Bronchial epithelial cell (primary cell): ENCODE results near the gene RPTN. TPM values are rescaled to one million over a fixed set of nuclear protein-coding genes. Genes with fewer than 3 reads are reported as not detected.

Source experiments
- DNase-seq: peaks from one replicate; pipeline ENCODE4 v3.0.0-alpha.2; 2010; ENCODE audit warnings: low read depth
- FAIRE-seq: peaks from 2 replicates; lab custom pipeline; 2011; peaks lifted over from hg19 to GRCh38; lab: Jason Lieb, UNC
- H3K27me3 ChIP-seq: 2 replicates; pipeline ENCODE4 v1.5.1; 2011; ENCODE audit warnings: low read length; ENCODE audit not compliant: control insufficient read depth, insufficient read depth
- H3K36me3 ChIP-seq: 2 replicates; pipeline ENCODE4 v1.5.1; 2011; ENCODE audit warnings: low read length; ENCODE audit not compliant: control insufficient read depth, insufficient read depth
- H3K4me3 ChIP-seq: 2 replicates; pipeline ENCODE4 v1.5.1; 2011; ENCODE audit warnings: mild to moderate bottlenecking, low read depth, low read length, control low read depth
- total RNA-seq: library from RNA; depleted of rRNA; stranded (reverse); fragments of >200 nt; gene quantifications from 2 replicates; pipeline ENCODE4 v1.2.1, GENCODE V29; 2014
- TF ChIP-seq, protein P1 (sequence below): IDR thresholded peaks from 2 replicates; pipeline ENCODE4 v1.5.1; 2011; ENCODE audit warnings: mild to moderate bottlenecking, moderate library complexity, low read length, control low read depth, inconsistent platforms; ENCODE audit not compliant: insufficient read depth, severe bottlenecking

Gene RPTN
- total RNA-seq, 1 donor from 2014 or later, result 0.53 TPM

DNA sequence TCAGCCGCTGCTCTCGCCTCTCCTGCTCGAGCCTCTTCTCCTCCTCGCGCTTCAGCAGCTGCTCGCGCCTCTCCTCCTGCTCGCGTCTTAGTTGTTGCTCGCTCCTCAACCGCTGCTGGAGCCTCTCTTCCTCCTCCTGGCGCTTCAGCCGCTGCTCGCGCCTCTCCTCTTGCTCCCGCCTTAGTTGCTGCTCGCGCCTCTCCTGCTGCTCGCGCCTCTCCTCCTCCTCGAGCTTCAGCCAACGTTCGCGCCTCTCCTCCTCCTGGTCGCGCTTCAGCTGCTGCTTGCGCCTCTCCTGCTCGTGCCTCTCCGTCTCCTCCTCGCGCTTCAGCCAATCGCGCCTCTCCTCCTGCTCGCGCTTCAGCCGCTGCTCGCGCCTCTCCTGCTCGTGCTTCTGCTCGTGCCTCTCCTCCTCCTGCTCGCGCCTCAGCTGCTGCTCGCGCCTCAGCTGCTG, 47.5 kb downstream of the RPTN start:
- Histone ChIP-seq H3K36me3 (no peaks in the 10 kb centered on the region), H3K27me3 (peaks cover 60% of the 10 kb centered on the region), H3K4me3 (peak overlapping the region; percentile 38)
- FAIRE-seq (no peak), DNase-seq (no peak)
- TF ChIP-seq, protein P1, sequence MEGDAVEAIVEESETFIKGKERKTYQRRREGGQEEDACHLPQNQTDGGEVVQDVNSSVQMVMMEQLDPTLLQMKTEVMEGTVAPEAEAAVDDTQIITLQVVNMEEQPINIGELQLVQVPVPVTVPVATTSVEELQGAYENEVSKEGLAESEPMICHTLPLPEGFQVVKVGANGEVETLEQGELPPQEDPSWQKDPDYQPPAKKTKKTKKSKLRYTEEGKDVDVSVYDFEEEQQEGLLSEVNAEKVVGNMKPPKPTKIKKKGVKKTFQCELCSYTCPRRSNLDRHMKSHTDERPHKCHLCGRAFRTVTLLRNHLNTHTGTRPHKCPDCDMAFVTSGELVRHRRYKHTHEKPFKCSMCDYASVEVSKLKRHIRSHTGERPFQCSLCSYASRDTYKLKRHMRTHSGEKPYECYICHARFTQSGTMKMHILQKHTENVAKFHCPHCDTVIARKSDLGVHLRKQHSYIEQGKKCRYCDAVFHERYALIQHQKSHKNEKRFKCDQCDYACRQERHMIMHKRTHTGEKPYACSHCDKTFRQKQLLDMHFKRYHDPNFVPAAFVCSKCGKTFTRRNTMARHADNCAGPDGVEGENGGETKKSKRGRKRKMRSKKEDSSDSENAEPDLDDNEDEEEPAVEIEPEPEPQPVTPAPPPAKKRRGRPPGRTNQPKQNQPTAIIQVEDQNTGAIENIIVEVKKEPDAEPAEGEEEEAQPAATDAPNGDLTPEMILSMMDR, result no peak

DNA sequence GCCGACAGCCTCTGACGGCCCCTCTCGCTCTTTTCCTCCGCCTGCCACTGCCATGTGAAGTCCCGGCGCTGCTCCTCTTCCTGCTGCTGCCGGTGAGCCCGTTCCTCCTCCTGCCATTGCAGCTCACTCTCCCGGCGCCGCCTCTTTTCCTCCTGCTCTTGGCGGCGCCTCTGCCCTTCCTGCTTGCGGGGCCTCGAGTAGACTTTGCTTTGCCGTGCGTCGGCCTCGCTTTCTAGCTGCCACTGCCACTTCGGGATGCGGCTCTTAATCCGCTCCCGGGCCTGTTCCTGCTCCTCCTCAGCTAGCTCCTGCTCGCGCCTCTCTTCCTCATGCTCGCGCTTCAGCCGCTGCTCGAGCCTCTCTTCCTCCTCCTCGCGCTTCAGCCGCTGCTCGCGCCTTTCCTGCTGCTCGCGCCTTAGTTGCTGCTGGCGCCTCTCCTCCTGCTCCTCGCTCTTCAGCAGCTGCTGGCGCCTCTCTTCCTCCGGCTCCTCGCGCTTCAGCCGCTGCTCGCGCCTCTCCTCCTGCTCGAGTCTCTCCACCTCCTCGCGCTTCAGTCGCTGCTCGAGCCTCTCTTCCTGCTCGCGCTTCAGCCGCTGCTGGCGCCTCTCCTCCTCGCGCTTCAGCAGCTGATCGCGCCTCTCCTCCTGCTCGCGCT, 48.0 kb downstream of the RPTN start:
- Histone ChIP-seq H3K27me3 (peaks cover 60% of the 10 kb centered on the region), H3K36me3 (no peaks in the 10 kb centered on the region), H3K4me3 (peak overlapping the region; percentile 38)
- TF ChIP-seq, protein P1, result no peak
- DNase-seq (peak; percentile 30), FAIRE-seq (no peak)

GRCh38 chr1:152110365-152110859, 48.6 kb downstream of the RPTN start:
- TF ChIP-seq, protein P1, result no peak
- FAIRE-seq, result no peak
- Histone ChIP-seq H3K36me3 (no peaks in the 10 kb centered on the region), H3K27me3 (peaks cover 59% of the 10 kb centered on the region), H3K4me3 (peak overlapping the region; percentile 38)
- peak; percentile 49 for DNase-seq

DNA sequence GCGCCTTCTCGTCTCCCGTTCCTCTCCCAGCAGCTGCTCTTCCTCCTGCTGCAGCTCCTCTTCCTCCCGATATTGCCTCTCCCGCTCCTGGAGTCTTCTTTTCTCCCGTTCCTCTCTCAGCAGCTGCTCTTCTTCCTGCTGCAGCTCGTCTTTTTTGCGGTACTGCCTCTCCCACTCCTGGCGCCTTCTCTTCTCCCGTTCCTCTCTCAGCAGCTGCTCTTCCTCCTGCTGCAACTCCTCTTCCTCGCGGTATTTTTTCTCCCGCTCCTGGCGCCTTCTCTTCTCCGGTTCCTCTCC, 49.1 kb downstream of the RPTN start:
- Histone ChIP-seq H3K4me3 (peak overlapping the region; percentile 38), H3K36me3 (no peaks in the 10 kb centered on the region), H3K27me3 (peaks cover 57% of the 10 kb centered on the region)
- DNase-seq (no peak), FAIRE-seq (no peak)
- TF ChIP-seq, protein P1, result no peak

DNA sequence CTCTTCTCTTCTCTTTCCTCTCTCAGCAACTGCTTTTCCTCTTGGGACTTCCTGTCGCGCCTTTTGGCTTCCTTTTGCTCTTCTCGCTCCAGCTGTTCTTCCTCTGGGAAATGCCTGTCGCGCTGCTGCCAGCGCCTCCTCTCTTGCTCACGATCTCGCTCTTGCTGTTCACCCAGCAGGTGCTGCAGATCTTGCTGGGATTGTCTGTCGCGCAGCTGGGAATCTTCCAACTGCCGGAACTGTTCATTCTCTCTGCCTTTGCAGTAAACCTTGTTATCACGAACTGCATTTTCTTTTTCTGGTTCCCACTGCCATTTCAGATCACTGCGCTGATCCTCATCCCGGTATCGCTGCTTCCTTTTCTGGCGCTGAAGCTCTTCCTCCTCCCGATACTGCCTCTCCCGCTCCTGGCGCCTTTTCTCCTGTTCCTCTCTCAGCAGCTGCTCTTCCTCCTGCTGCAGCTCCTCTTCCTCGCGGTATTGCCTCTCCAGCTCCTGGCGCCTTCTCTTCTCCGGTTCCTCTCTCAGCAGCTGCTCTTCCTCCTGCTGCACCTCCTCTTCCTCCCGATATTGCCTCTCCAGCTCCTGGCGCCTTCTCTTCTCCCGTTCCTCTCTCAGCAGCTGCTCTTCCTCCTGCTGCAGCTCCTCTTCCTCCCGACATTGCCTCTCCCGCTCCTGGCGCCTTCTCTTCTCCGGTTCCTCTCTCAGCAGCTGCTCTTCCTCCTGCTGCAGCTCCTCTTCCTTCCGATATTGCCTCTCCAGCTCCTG, 49.6 kb downstream of the RPTN start:
- H3K4me3 ChIP-seq, result peak overlapping the region; percentile 38
- no peak for DNase-seq
- FAIRE-seq, result peak; percentile 7
- TF ChIP-seq, protein P1, result no peak
- peaks cover 58% of the 10 kb centered on the region for H3K27me3 ChIP-seq
- H3K36me3 ChIP-seq, result no peaks in the 10 kb centered on the region
